ENCODE results near the gene TNFAIP8L1.

The TNFAIP8L1 gene

DNA sequence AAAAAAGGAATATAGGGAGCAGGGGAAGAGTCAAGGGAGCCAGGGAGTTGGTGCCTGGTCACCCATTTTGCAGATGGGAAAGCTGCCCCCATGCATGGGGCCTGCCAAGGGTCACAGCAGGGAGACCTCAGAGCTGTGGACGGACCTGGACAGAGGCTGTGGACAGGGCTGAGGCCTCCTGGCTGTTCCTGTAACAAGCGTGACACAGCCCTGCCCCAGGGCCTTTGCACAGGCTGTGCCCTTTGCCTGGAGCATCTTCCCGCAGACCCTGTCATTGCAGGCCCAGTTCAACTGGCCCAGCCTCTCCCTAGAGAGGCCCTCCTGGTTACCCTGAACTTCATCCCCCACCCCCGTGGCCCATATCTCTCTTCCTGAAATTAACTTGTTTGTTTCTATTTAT is 6.4 kb downstream of the TNFAIP8L1 start:
- no peak for DNase-seq (ENCODE audit: low read depth)
- TF ChIP-seq MYC (IDR thresholded peaks at IDR 0.05; ENCODE audit: low read depth, low read length): no peak
- TF ChIP-seq, protein P1, sequence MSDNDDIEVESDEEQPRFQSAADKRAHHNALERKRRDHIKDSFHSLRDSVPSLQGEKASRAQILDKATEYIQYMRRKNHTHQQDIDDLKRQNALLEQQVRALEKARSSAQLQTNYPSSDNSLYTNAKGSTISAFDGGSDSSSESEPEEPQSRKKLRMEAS (IDR thresholded peaks at IDR 0.05; ENCODE audit: low read depth, low read length): no peak
- TF ChIP-seq, protein P2, sequence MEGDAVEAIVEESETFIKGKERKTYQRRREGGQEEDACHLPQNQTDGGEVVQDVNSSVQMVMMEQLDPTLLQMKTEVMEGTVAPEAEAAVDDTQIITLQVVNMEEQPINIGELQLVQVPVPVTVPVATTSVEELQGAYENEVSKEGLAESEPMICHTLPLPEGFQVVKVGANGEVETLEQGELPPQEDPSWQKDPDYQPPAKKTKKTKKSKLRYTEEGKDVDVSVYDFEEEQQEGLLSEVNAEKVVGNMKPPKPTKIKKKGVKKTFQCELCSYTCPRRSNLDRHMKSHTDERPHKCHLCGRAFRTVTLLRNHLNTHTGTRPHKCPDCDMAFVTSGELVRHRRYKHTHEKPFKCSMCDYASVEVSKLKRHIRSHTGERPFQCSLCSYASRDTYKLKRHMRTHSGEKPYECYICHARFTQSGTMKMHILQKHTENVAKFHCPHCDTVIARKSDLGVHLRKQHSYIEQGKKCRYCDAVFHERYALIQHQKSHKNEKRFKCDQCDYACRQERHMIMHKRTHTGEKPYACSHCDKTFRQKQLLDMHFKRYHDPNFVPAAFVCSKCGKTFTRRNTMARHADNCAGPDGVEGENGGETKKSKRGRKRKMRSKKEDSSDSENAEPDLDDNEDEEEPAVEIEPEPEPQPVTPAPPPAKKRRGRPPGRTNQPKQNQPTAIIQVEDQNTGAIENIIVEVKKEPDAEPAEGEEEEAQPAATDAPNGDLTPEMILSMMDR (IDR thresholded peaks at IDR 0.05; ENCODE audit: low read depth, low read length): no peak
- TF ChIP-seq POLR2A (IDR thresholded peaks at IDR 0.05; ENCODE audit: extremely low read depth, insufficient read length): no peak
- H3K4me3 ChIP-seq (ENCODE audit: low read depth, low read length): no peak overlapping the region

DNA sequence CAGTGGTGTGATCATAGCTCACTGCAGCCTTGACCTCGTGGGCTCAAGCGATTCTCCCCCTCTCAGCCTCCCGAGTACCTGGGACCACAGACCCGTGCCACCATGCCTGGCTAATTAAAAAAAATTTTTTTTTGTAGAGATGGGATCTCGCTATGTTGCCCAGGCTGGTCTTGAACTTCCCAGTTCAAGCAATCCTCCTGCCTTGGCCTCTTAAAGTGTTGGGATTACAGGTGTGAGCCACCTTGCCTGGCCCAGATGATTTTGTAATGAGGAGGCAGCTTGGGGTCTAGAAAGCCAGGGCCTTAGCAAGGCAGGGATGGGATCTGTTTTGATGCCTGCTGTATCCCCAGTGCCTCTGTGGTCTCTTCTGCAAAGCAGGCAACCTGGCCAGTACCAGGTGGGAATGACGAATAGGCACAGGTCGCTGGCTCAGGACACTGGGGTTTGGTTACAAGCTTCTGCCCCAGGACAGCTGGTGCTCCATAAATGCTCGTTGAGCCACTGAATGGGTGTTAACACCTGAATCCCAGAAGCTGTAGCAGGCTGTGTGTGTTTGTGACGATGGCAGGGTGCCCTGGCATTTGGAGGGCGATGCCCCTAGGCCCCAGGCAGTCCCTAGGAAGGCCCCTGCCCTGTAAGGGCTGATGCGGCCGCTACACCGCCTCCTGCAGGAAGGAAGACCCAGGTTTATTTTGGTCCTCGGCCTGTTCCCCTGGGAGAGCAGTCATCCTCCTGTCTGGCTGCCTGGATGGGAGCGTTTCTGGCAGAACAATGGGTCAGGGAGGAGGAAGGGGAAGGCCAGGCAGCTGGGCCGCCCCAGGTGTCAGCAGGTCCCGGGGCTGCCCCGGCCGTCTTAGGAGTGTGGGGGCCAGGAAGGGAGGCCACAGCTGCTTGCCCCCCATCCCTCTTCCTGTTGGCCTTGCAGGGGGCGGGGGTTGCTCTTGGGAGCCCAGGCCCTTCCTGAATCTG is 8.6 kb downstream of the TNFAIP8L1 start:
- no peak overlapping the region for H3K4me3 ChIP-seq (ENCODE audit: low read depth, low read length)
- TF ChIP-seq POLR2A (IDR thresholded peaks at IDR 0.05; ENCODE audit: extremely low read depth, insufficient read length): no peak
- no peak for TF ChIP-seq MYC (IDR thresholded peaks at IDR 0.05; ENCODE audit: low read depth, low read length)
- TF ChIP-seq, protein P2 (IDR thresholded peaks at IDR 0.05; ENCODE audit: low read depth, low read length): no peak
- TF ChIP-seq, protein P1 (IDR thresholded peaks at IDR 0.05; ENCODE audit: low read depth, low read length): no peak
- DNase-seq (ENCODE audit: low read depth): no peak

DNA sequence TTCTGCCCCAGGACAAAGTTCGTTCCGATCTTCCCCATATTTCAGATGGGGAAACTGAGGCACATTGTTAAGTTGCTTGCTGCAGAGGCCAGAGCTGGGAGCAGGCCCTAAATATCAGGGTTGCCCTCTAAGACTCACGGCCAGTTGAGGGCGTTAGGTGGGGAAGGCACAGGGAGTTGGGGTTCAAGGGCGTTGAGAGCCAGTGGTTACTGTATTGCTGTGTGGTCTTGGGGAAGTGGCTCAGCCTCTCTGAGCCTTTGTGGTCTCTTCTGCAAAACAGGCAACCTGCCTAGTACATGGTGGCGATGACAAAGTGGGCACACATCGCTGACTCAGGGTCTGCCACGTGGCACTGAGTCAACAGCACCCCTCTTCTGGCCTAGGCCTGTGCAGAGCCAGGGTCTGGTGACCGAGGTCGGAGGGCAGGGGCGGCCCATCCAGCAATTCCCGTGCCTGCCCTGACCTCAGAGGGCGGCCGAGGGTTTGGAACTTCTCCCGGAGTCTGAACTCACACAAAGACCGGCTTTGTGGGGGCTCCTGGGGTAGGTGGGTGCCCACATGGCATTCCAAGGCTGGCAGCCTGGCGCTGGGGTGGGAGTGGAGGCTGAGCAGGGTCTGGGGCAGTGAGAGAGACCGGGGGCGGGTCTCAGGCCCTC is 10.2 kb downstream of the TNFAIP8L1 start:
- H3K4me3 ChIP-seq (ENCODE audit: low read depth, low read length): no peak overlapping the region
- no peak for TF ChIP-seq MYC (IDR thresholded peaks at IDR 0.05; ENCODE audit: low read depth, low read length)
- TF ChIP-seq, protein P2 (IDR thresholded peaks at IDR 0.05; ENCODE audit: low read depth, low read length): no peak
- TF ChIP-seq POLR2A (IDR thresholded peaks at IDR 0.05; ENCODE audit: extremely low read depth, insufficient read length): no peak
- TF ChIP-seq, protein P1 (IDR thresholded peaks at IDR 0.05; ENCODE audit: low read depth, low read length): no peak
- no peak for DNase-seq (ENCODE audit: low read depth)

DNA sequence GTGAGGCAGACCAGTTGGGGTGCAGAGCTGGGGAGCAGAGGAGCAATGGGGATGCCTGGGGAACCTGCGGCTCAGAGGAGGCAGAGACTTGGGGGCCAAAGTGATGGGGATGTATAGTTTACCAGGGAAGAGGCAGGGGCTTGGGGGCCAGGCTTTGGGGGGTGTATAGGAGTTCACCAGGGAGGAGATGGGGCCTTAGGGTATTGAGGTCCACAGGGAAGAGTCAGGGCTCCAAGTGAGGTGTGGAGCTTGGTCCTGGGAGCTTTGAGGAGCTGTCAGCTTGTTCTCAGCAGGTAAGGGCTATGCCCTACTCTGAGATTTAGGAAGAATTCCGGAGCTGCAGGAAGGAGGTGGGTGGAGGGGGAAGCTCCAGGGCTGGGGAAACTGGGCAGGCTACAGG is 10.8 kb downstream of the TNFAIP8L1 start:
- DNase-seq (ENCODE audit: low read depth): no peak
- TF ChIP-seq MYC (IDR thresholded peaks at IDR 0.05; ENCODE audit: low read depth, low read length) (no peak), POLR2A (IDR thresholded peaks at IDR 0.05; ENCODE audit: extremely low read depth, insufficient read length) (no peak)
- TF ChIP-seq, protein P2 (IDR thresholded peaks at IDR 0.05; ENCODE audit: low read depth, low read length): no peak
- TF ChIP-seq, protein P1 (IDR thresholded peaks at IDR 0.05; ENCODE audit: low read depth, low read length): no peak
- no peak overlapping the region for H3K4me3 ChIP-seq (ENCODE audit: low read depth, low read length)

DNA sequence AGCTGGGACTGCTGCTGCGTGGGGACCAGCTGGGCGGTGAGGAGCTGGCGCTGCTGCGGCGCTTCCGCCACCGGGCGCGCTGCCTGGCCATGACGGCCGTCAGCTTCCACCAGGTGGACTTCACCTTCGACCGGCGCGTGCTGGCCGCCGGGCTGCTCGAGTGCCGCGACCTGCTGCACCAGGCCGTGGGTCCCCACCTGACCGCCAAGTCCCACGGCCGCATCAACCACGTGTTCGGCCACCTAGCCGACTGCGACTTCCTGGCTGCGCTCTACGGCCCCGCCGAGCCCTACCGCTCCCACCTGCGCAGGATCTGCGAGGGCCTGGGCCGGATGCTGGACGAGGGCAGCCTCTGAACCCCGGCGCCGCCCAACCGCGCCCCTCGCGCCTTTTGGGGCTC is 12.8 kb downstream of the TNFAIP8L1 start:
- H3K4me3 ChIP-seq (ENCODE audit: low read depth, low read length): no peak overlapping the region
- DNase-seq (ENCODE audit: low read depth): no peak
- TF ChIP-seq MYC (IDR thresholded peaks at IDR 0.05; ENCODE audit: low read depth, low read length) (no peak), POLR2A (IDR thresholded peaks at IDR 0.05; ENCODE audit: extremely low read depth, insufficient read length) (no peak)
- TF ChIP-seq, protein P1 (IDR thresholded peaks at IDR 0.05; ENCODE audit: low read depth, low read length): no peak
- TF ChIP-seq, protein P2 (IDR thresholded peaks at IDR 0.05; ENCODE audit: low read depth, low read length): no peak
